CD14-positive monocyte (primary cell): ENCODE measurements around the gene FAAP24. TPM values are rescaled to one million over a fixed set of nuclear protein-coding genes. Genes with fewer than 3 reads are reported as not detected.
"Not testable (repeated sequence)": the region's sequence is repeated elsewhere in the genome, so short reads cannot be mapped to it uniquely, and the experiment has no call there.

ENCODE experiments used
- DNase-seq, 3 donors: peaks; one replicate each; pipeline ENCODE4 v3.0.0-alpha.2; 2011 to 2022
- H2AFZ ChIP-seq: 2 replicates; pipeline ENCODE4 v1.6.0; 2012; ENCODE audit warnings: mild to moderate bottlenecking, low read depth, low read length, inconsistent platforms; ENCODE audit not compliant: insufficient read depth, poor library complexity, severe bottlenecking
- H3K27ac ChIP-seq, 2 donors: 1 replicate in 1 of 2; 2 replicates in 1 of 2; pipeline ENCODE4 v1.5.1; 2012 to 2013; ENCODE audit warnings: low read length in 2 of 2, control low read depth in 1 of 2, inconsistent platforms in 1 of 2, low read depth in 1 of 2, mild to moderate bottlenecking in 1 of 2
- H3K27me3 ChIP-seq, 2 donors: one replicate each; pipeline versions ENCODE4 v1.6.0 to v1.6.1; 2011 to 2013; ENCODE audit warnings: low read length in 2 of 2; ENCODE audit not compliant: control insufficient read depth in 2 of 2, insufficient read depth in 2 of 2
- H3K36me3 ChIP-seq, 2 donors: replicated peaks in 1 of 2; 1 replicate in 1 of 2; 2 replicates in 1 of 2; pipeline versions ENCODE4 v1.5.1 to v1.6.1; 2012 to 2013; ENCODE audit warnings: low read length in 2 of 2, control low read depth in 1 of 2, inconsistent platforms in 1 of 2, mild to moderate bottlenecking in 1 of 2; ENCODE audit not compliant: insufficient read depth in 2 of 2, control insufficient read depth in 1 of 2
- H3K4me1 ChIP-seq, 2 donors: 1 replicate in 1 of 2; 2 replicates in 1 of 2; pipeline versions ENCODE4 v1.5.1 to v1.6.1; 2012 to 2013; ENCODE audit warnings: low read length in 2 of 2, control low read depth in 1 of 2, inconsistent platforms in 1 of 2, mild to moderate bottlenecking in 1 of 2, moderate library complexity in 1 of 2; ENCODE audit not compliant: insufficient read depth in 2 of 2, control insufficient read depth in 1 of 2
- H3K4me2 ChIP-seq: replicated peaks from 2 replicates; pipeline ENCODE3; 2012; ENCODE audit warnings: low read length, moderate library complexity, mild to moderate bottlenecking; ENCODE audit not compliant: poor library complexity, severe bottlenecking; ENCODE audit errors: extremely low read depth
- H3K4me3 ChIP-seq, 3 experiments: fragments of 200-600 bp in 1 of 3; sonication (generic) in 1 of 3; replicated peaks in 1 of 3; 1 replicate in 2 of 3; 2 replicates in 1 of 3; pipeline ENCODE4 v1.5.1; 2011 to 2013; ENCODE audit warnings: low read length in 3 of 3, mild to moderate bottlenecking in 3 of 3, control low read depth in 2 of 3, low read depth in 2 of 3, inconsistent platforms in 1 of 3, moderate library complexity in 1 of 3
- H3K79me2 ChIP-seq: 2 replicates; pipeline ENCODE4 v1.6.0; 2012; ENCODE audit warnings: mild to moderate bottlenecking, control low read depth, inconsistent platforms, low read length, moderate library complexity; ENCODE audit not compliant: insufficient read depth
- H3K9ac ChIP-seq: 2 replicates; pipeline ENCODE4 v1.6.0; 2017; ENCODE audit warnings: low read length, mild to moderate bottlenecking; ENCODE audit not compliant: insufficient read depth, poor library complexity, severe bottlenecking
- H3K9me3 ChIP-seq, 2 donors: replicated peaks in 1 of 2; 1 replicate in 1 of 2; 2 replicates in 1 of 2; pipeline versions ENCODE4 v1.5.1 to v1.6.1; 2012 to 2013; ENCODE audit warnings: low read length in 2 of 2, control low read depth in 1 of 2; ENCODE audit not compliant: control insufficient read depth in 1 of 2, insufficient read depth in 1 of 2
- H4K20me1 ChIP-seq: 2 replicates; pipeline ENCODE4 v1.6.0; 2012; ENCODE audit warnings: mild to moderate bottlenecking, low read length, control low read depth, moderate library complexity; ENCODE audit not compliant: insufficient read depth
- H3K27ac Mint-ChIP-seq, 7 donors: one replicate each; pipeline ENCODE4 v1.8.0; 2020; ENCODE audit warnings: mild to moderate bottlenecking in 7 of 7, mixed read lengths in 7 of 7, moderate library complexity in 6 of 7, inconsistent platforms in 2 of 7
- H3K27me3 Mint-ChIP-seq, 3 donors: one replicate each; pipeline ENCODE4 v1.8.0; 2021 to 2022; ENCODE audit warnings: low read depth in 3 of 3, mild to moderate bottlenecking in 3 of 3, mixed read lengths in 3 of 3, moderate library complexity in 3 of 3, inconsistent platforms in 1 of 3
- H3K36me3 Mint-ChIP-seq, 2 donors: one replicate each; pipeline ENCODE4 v1.8.0; 2020; ENCODE audit warnings: mixed read lengths in 2 of 2, inconsistent platforms in 1 of 2, mild to moderate bottlenecking in 1 of 2
- H3K4me1 Mint-ChIP-seq: one replicate; pipeline ENCODE4 v1.8.0; 2020; ENCODE audit warnings: mild to moderate bottlenecking, mixed read lengths
- H3K4me3 Mint-ChIP-seq, 2 donors: one replicate each; pipeline ENCODE4 v1.8.0; 2020; ENCODE audit warnings: mild to moderate bottlenecking in 2 of 2, mixed read lengths in 2 of 2, moderate library complexity in 1 of 2
- H3K9me3 Mint-ChIP-seq, 7 donors: one replicate each; pipeline ENCODE4 v1.8.0; 2020 to 2022; ENCODE audit warnings: mixed read lengths in 7 of 7, mild to moderate bottlenecking in 6 of 7, moderate library complexity in 6 of 7, inconsistent platforms in 2 of 7
- WGBS: methylation state at CpG from one replicate; pipeline ENCODE4 v1.1.5; 2013; ENCODE audit warnings: missing lambda C conversion rate; ENCODE audit not compliant: insufficient coverage; 5-methylcytosine and 5-hydroxymethylcytosine counted together
- intact Hi-C, 2 donors: fragments of 100-400 bp; cut with micrococcal nuclease; formaldehyde crosslinking; loops; one replicate each; pipeline versions ENCODE4 v1.15.0 to v1.15.1; 2023
- polyA plus RNA-seq, 3 donors: library from polyadenylated mRNA; depleted of rRNA in 1 of 3; unstranded in 2 of 3; stranded (reverse) in 1 of 3; fragments of 300-500 nt in 2 of 3; fragments of >200 nt in 1 of 3; fragmentation: Illumina TruSeq in 2 of 3; gene quantifications; 1 replicate in 2 of 3; 2 replicates in 1 of 3; pipeline ENCODE4 v1.2.3, GENCODE V29; 2012 to 2021
- TF ChIP-seq, protein P1 (sequence below): fragments of 200-600 bp; IDR thresholded peaks from one replicate; pipeline ENCODE4 v1.8.0; 2022; ENCODE audit warnings: antibody characterized with exemption, mild to moderate bottlenecking

Gene FAAP24
- polyA plus RNA-seq, 3 donors, result 0.61 to 4.2 (median 2.3) TPM

DNA sequence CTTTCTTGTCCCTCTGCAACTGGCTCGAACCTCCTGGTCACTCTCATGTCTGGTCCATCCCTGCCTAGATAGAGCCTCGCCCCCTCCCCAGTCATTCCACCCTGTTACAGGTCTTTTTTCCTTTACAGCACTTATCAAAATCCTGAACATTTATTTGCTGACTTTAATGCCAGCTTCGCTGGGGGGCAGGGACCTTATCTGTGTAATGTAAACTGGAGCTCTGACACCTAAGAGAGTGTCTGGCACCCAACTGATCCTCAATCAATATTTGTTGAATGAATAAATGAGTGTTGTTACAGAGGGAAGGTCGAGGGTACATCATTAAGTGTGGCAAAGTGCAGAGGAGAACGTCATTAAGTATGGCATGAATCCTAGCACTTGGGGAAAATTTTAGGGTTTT is 16.7 kb downstream of the FAAP24 start:
- H3K9me3 Mint-ChIP-seq, result peaks cover 0 to 2% (median 0%) of the 10 kb centered on the region in 7 donors
- intact Hi-C loops, result no loop called here
- no peak for DNase-seq
- Histone ChIP-seq H3K79me2 (no peaks in the 10 kb centered on the region), H3K4me1 (peaks cover 0 to 5% of the 10 kb centered on the region in 2 donors), H3K27ac (no peak overlapping the region), H2AFZ (no peak overlapping the region), H3K9me3 (no peaks in the 10 kb centered on the region), H3K4me3 (no peak overlapping the region), H4K20me1 (no peaks in the 10 kb centered on the region), H3K27me3 (no peaks in the 10 kb centered on the region), H3K9ac (no peak overlapping the region), H3K36me3 (no peaks in the 10 kb centered on the region), H3K4me2 (no peak overlapping the region)
- no peaks in the 10 kb centered on the region for H3K36me3 Mint-ChIP-seq
- H3K4me3 Mint-ChIP-seq, result no peak overlapping the region
- TF ChIP-seq, protein P1, sequence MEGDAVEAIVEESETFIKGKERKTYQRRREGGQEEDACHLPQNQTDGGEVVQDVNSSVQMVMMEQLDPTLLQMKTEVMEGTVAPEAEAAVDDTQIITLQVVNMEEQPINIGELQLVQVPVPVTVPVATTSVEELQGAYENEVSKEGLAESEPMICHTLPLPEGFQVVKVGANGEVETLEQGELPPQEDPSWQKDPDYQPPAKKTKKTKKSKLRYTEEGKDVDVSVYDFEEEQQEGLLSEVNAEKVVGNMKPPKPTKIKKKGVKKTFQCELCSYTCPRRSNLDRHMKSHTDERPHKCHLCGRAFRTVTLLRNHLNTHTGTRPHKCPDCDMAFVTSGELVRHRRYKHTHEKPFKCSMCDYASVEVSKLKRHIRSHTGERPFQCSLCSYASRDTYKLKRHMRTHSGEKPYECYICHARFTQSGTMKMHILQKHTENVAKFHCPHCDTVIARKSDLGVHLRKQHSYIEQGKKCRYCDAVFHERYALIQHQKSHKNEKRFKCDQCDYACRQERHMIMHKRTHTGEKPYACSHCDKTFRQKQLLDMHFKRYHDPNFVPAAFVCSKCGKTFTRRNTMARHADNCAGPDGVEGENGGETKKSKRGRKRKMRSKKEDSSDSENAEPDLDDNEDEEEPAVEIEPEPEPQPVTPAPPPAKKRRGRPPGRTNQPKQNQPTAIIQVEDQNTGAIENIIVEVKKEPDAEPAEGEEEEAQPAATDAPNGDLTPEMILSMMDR, result no peak
- peaks cover 2 to 7% (median 3%) of the 10 kb centered on the region in 3 donors for H3K27me3 Mint-ChIP-seq
- WGBS, result 65% methylated on average over 4 of the region's 5 CpGs
- H3K4me1 Mint-ChIP-seq, result peaks cover 7% of the 10 kb centered on the region
- H3K27ac Mint-ChIP-seq, result no peak overlapping the region

DNA sequence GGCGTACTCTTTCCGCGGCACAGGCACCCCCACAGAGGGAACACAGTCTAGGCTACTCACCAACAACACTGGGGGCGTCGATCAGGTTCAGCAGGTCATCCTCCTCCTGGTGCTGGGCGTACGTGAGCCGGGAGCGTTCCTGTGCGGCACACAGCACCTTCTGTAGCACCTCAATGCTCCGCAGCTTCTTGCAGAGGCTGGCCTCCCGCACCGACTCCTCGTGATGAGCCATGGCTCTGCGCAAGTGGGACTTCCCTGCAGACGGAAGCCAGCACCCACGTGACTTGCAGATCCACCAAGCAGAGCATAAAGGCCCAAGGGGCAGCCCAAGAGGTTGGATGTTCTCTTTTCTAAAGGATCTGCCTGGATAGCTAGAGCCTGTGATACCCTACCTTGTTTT is 23.9 kb downstream of the FAAP24 start:
- H4K20me1 ChIP-seq, intact Hi-C loops, DNase-seq: not testable (repeated sequence)

DNA sequence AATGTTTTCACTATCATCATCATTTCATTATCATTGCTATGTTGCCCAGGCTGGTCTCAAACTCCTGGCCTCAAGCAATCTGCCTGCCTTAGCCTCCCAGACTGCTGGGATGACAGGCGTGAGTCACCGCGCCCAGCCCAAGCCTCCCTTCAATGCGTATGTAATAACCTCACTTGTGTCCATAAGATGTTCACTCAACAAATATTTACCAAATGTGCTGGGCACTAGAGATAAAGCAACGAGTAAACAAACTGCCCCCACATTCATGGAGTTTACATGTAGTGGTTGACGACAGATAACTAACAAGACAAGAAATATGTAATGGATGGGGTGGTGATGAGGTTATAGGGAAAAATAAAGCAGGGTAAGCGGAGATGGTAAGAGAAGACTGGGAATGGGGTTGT is 25.0 kb downstream of the FAAP24 start:
- H3K27me3 ChIP-seq, H3K9me3 Mint-ChIP-seq, H3K4me3 ChIP-seq, H3K4me2 ChIP-seq, H4K20me1 ChIP-seq, H3K79me2 ChIP-seq, H3K4me1 ChIP-seq, H3K36me3 Mint-ChIP-seq, H3K27ac ChIP-seq, H3K4me1 Mint-ChIP-seq, H2AFZ ChIP-seq, H3K9me3 ChIP-seq, H3K4me3 Mint-ChIP-seq, H3K36me3 ChIP-seq, DNase-seq, H3K27ac Mint-ChIP-seq, intact Hi-C loops, H3K9ac ChIP-seq: not testable (repeated sequence)
- WGBS, result 100% methylated on average over 4 of the region's 7 CpGs
- peaks cover 0 to 21% (median 2%) of the 10 kb centered on the region in 3 donors for H3K27me3 Mint-ChIP-seq

More for the DNA sequence above, 23.9 kb downstream of the FAAP24 start:
- not testable (repeated sequence) for H3K27me3 ChIP-seq, H3K27ac Mint-ChIP-seq, H3K4me1 ChIP-seq, H3K4me3 Mint-ChIP-seq, H3K9me3 Mint-ChIP-seq, H3K27ac ChIP-seq, H3K9ac ChIP-seq, H3K79me2 ChIP-seq, H3K4me2 ChIP-seq, H3K4me1 Mint-ChIP-seq, H3K36me3 Mint-ChIP-seq, H3K9me3 ChIP-seq, H3K4me3 ChIP-seq, H2AFZ ChIP-seq, H3K36me3 ChIP-seq
- peaks cover 0 to 21% (median 0%) of the 10 kb centered on the region in 3 donors for H3K27me3 Mint-ChIP-seq
- 95% methylated on average over 17 of the region's 17 CpGs for WGBS
